NCI-H2227 treated with DMSO at 0.1 percent for 48 hours (cell line): Measurements from ENCODE around the gene SLC4A2.
A peak's percentile ranks its signal among the peaks of the same experiment; 100 is the strongest.

Experiments used
- DNase-seq: peaks from one replicate; lab custom pipeline; 2025; lab: John Stamatoyannopoulos, UW

Gene SLC4A2

DNA sequence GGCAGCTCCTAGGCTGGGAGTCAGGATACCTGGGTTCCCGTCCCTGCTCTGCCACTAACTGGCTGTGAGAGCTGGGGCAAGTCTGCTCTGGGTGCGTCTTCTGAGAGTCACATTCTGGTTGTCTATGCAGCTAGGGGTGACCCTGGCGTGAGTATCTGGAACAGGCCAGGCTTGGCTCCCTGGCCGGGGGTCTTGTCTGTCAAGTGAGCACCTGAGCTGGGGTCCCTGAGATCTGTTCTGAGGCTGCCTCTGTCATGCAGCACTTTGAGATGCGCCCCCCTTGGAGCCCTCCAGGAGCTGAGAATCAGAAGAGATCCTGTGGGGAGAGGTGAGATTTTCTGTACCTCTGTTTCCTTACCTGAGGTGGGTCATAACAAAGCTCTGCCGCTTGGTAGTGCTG, 34.4 kb downstream of the SLC4A2 start:
- no peak for DNase-seq

- DNase-seq, result no peak
Measured at GRCh38 chr7:151094675-151095074, 35.3 kb downstream of the SLC4A2 start.

DNA sequence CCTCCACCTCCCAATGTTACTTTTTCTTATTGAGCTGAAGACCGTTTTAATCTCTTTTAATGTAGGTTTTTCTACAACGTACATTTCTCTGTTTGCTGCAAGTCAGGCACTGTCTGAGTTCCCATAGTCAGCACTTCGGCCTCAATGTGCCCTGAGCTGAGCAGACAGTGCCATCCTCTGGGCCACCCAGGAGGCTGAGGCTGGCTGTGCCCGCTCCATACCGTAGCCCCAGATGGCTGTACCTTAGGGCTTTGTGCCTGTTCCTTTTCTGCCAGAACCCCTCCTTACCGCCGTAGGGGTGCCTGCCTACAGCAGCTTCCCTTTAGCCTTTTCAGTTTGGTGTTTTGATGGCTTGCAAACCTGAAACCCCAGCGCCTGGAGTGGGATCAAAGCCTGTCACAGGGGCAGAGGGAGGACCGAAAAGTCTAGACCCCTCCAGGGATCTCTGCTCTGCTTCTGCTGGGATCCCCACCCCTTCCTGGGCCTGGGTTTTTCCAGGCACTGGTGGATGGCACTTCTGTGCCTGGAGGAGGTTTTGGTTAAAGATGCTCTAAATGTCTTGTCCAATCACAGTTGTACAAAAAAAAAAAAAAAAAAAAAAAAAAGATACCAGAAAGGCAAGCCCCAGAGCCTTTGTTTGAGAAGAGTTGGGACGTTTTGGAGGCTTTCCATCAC, 35.9 kb downstream of the SLC4A2 start:
- DNase-seq, result no peak

DNA sequence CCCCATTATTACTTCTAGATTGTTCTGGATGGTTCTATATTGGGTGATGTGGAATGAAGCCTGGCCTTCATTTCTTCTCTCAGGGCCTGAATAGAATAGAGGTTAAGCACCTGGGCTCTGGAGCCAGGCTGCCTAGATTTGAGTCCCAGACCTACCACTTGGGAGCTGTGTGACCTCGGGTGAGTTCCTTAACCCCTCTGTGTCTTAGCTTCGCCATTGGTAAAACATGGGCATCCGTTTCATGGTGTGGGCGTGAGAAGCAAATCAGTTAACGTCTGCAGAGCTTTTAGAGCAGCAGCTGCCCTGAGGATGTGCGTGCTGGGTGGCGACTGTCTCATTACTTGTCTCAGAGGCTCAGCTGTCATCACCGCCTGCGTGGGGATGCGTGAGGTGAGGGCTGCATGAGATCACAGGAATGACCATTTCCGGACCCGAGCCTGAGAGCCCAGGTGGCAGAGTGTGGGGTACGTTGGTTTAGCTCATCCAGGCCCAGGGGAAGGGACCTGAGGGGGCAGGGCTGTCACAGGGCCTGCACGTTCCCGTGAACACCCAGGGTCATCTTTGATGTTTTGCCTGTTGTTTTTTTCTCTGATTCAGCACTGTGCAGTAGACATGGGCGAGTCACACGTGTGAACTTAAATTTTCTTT, 36.6 kb downstream of the SLC4A2 start:
- DNase-seq, result no peak

DNA sequence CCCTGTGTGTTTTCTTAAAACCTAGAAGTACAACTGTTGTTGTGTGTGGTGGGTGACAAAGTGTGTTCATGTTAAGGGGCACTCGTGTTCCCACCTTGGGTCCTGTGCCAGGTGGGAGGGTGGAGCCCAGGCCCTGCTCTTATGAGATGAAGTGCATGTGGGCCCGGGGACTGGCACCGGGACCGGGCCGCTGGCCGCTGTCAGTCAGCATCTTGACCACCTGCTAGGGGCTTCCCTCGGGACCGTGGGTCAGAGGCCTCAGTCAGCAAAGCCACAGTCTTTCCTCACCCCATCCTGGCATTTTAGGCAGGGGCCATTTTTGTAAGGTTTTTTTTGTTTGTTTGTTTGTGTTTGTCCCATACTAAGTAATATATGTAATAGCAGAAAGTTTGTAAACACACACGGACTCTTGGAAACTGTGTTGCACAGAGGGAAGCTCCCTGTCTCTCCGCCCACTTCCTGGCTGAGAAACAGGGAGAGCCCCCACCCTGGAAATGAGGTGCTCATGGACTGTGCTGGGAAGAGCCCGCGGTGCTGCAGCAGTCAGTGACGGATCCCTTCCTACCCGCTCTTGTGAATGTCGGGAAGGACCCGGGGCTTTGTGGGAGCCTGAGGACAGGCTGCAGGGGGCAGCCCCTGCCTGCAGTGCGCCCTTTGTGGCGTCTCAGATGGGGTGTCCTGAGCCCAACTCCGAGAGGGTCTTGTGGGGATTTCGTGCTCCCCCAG, 40.3 kb downstream of the SLC4A2 start:
- no peak for DNase-seq

- no peak for DNase-seq
Measured at GRCh38 chr7:151100921-151101320, 41.5 kb downstream of the SLC4A2 start.

GRCh38 chr7:151101621-151102396, 42.4 kb downstream of the SLC4A2 start:
- no peak for DNase-seq

GRCh38 chr7:151102991-151103390, 43.6 kb downstream of the SLC4A2 start:
- no peak for DNase-seq

GRCh38 chr7:151103973-151104372, 44.6 kb downstream of the SLC4A2 start:
- no peak for DNase-seq

- DNase-seq, result no peak
Measured at GRCh38 chr7:151104411-151105235, 45.2 kb downstream of the SLC4A2 start.

- DNase-seq, result no peak
Measured at GRCh38 chr7:151107882-151108281, 48.5 kb downstream of the SLC4A2 start.

- DNase-seq, result no peak
Measured at GRCh38 chr7:151109094-151110048, 50.0 kb downstream of the SLC4A2 start.

GRCh38 chr7:151110236-151110940, 51.0 kb downstream of the SLC4A2 start:
- no peak for DNase-seq

GRCh38 chr7:151110941-151111645, 51.7 kb downstream of the SLC4A2 start:
- DNase-seq, result peak; percentile 33

- no peak for DNase-seq
Measured at GRCh38 chr7:151113344-151114150, 54.2 kb downstream of the SLC4A2 start.

GRCh38 chr7:151114151-151115090, 55.0 kb downstream of the SLC4A2 start:
- DNase-seq, result no peak
